Uterus (tissue), 2 donors: Measurements from ENCODE around the gene PTPRN2.

Experiments
- POLR2A ChIP-seq, 2 donors: fragments of 450-650 bp; IDR thresholded peaks; one replicate each; pipeline ENCODE4 v1.6.1; 2016; ENCODE audit warnings: antibody characterized with exemption in 2 of 2, mild to moderate bottlenecking in 1 of 2, moderate library complexity in 1 of 2
- TF ChIP-seq, protein P1 (sequence below), 4 experiments: fragments of 200-600 bp in 2 of 4; fragments of 450-650 bp in 2 of 4; sonication (generic) in 2 of 4; IDR thresholded peaks; one replicate each; pipeline ENCODE4 v1.5.1; 2016 to 2019; ENCODE audit warnings: antibody characterized with exemption in 4 of 4, mild to moderate bottlenecking in 2 of 4, moderate library complexity in 1 of 4

DNA sequence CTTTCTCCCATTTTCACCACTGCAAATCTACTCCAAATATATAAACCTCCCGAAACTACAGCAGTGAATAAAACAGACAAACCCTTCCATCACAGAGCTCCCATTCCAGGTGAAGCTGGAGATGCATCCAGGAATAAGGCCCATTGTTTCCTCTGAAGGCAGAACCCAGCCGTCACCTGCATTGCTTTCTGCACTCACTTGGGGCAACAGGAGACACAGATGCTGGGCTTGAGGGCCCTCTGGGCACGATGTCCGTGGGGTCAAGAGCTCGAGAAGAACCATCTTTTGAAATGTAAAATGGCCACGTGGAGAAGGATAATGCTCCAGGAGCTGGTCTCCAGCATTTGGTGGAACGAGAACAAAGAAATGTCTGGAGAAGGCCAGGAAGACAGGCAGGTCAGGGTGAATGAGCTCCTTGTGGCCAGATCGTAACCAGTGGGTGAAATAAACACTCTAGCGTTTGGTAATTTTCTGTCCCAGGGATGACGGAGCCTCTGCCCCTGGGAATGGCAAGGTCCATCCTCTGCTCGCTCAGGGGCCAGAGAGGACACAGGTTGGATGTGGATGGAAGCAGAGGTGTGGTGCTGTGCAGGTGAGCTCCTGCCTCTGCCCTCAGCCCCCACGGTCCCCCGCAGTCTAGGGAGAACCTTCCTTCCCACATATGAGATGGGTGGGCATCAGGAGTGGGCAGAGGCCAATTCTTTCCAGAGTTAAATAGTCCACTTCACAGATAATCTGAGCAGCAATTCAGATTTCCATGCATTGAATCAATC is 694.7 kb downstream of the PTPRN2 start:
- TF ChIP-seq, protein P1, sequence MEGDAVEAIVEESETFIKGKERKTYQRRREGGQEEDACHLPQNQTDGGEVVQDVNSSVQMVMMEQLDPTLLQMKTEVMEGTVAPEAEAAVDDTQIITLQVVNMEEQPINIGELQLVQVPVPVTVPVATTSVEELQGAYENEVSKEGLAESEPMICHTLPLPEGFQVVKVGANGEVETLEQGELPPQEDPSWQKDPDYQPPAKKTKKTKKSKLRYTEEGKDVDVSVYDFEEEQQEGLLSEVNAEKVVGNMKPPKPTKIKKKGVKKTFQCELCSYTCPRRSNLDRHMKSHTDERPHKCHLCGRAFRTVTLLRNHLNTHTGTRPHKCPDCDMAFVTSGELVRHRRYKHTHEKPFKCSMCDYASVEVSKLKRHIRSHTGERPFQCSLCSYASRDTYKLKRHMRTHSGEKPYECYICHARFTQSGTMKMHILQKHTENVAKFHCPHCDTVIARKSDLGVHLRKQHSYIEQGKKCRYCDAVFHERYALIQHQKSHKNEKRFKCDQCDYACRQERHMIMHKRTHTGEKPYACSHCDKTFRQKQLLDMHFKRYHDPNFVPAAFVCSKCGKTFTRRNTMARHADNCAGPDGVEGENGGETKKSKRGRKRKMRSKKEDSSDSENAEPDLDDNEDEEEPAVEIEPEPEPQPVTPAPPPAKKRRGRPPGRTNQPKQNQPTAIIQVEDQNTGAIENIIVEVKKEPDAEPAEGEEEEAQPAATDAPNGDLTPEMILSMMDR (IDR thresholded peaks at IDR 0.05) = no peak
- no peak for TF ChIP-seq POLR2A (IDR thresholded peaks at IDR 0.05)
